Activated CD8-positive, alpha-beta memory T cell treated with anti-CD3 and anti-CD28 coated beads, Interleukin-2, amount 50 U/mL, for 4 hours (primary cell): ENCODE results near the gene SF3B2.
"Not testable (repeated sequence)": the region's sequence is repeated elsewhere in the genome, so short reads cannot be mapped to it uniquely, and the experiment has no call there.

Experiments used
- DNase-seq: peaks from one replicate; pipeline ENCODE4 v3.0.0-alpha.2; 2020

The SF3B2 gene

GRCh38 chr11:66052664-66052982, 459 bp downstream of the SF3B2 start:
- DNase-seq, result no peak

- DNase-seq, result no peak
Measured at GRCh38 chr11:66055021-66055420, 2.9 kb downstream of the SF3B2 start.

- DNase-seq, result no peak
Measured at GRCh38 chr11:66056501-66056900, 4.3 kb downstream of the SF3B2 start.

DNA sequence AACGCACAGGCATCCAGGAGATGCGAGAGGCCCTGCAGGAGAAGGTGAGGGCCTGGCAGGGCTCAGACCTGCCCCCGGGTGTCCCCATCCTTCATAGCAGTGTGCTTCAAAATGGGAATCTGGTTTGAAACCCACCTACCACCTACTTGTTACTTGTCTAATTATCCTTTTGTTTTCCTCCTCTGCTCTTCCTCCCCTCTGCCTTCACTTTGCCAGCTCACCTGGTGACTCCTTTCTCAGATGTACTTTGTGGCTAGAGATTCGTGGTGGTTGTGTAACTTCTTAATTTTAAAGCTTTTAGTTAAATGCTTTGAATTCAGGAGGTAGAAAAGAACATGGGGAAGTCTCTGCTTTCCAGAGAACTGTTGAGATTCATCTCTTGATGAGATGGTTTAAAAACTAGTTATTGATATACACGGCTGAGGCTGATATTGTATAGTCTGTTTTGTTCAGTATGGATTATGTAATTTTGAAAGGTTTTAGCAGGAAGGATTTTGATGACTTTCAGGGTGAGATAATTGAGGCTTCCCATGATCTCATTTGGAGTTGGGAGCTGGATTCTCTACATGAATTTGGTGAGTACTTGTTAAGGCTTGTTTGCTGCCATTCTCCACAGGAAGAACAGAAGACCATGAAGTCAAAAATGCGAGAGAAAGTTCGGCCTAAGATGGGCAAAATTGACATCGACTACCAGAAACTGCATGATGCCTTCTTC, 8.0 kb downstream of the SF3B2 start:
- DNase-seq, result no peak

DNA sequence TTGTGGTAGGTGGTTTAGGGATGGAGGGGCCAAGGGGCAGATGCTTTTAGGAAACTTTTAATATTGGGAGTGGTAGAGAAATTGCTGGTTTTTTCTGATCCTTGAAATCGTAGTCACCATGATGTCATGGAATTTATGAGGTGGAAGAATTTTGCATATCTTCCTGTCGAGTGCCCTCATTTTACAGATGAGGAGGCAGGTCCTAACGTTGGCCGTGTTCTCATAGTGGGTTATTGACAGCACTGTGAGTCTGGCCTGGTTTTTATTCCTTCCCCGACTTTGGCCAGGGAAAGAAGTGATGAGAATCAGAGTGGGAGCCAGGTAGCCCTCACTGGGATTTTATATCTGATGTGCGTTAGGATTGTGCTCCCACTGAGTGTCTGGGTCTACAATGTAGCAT, 9.1 kb downstream of the SF3B2 start:
- no peak for DNase-seq

- no peak for DNase-seq
Measured at GRCh38 chr11:66062408-66062807, 10.2 kb downstream of the SF3B2 start.

DNA sequence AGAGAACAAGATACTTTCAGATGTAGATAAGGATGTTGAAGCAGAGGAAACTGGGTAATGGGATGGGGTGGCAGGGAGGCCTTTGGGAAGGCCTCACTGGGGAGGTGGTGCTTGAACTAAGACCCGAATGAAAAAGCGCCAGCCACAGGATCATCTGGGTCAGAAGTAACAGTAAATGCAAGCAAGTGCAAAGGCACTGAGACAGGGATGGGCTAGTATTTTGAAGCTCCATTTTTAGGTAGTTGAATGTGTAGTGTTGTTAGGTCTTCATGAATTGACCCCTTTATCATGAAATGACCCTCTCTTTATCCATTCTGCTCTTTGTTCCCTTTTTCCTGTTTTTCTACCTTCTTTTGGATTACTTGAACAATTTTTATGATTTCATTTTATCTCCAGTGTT, 11.7 kb downstream of the SF3B2 start:
- no peak for DNase-seq

DNA sequence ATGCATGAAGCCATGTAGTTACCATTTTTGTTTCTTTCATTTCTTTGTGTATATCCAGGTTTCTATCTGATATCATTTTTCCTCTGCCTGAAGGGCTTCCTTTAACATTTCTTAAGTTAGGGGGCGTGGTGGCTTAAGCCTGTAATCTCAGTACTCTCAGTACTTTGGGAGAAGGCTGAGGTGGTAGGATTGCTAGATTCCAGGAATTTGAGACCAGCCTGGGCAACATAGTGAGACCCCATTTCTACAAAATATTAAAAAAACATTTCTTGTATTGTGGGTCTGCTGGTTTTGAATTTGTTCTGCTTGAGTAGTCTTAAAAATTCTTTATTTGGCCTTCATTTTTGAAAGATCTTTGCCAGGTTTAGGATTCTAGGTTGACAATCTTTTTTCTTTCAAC, 12.4 kb downstream of the SF3B2 start:
- DNase-seq, result no peak

- DNase-seq, result no peak
Measured at GRCh38 chr11:66066751-66067150, 14.6 kb downstream of the SF3B2 start.

- DNase-seq, result no peak
Measured at GRCh38 chr11:66067640-66068039, 15.5 kb downstream of the SF3B2 start.

- DNase-seq, result peak; percentile 79
Measured at GRCh38 chr11:66068154-66068821, 16.1 kb downstream of the SF3B2 start.

GRCh38 chr11:66068923-66069714, 17.0 kb downstream of the SF3B2 start:
- peak; percentile 39 for DNase-seq

DNA sequence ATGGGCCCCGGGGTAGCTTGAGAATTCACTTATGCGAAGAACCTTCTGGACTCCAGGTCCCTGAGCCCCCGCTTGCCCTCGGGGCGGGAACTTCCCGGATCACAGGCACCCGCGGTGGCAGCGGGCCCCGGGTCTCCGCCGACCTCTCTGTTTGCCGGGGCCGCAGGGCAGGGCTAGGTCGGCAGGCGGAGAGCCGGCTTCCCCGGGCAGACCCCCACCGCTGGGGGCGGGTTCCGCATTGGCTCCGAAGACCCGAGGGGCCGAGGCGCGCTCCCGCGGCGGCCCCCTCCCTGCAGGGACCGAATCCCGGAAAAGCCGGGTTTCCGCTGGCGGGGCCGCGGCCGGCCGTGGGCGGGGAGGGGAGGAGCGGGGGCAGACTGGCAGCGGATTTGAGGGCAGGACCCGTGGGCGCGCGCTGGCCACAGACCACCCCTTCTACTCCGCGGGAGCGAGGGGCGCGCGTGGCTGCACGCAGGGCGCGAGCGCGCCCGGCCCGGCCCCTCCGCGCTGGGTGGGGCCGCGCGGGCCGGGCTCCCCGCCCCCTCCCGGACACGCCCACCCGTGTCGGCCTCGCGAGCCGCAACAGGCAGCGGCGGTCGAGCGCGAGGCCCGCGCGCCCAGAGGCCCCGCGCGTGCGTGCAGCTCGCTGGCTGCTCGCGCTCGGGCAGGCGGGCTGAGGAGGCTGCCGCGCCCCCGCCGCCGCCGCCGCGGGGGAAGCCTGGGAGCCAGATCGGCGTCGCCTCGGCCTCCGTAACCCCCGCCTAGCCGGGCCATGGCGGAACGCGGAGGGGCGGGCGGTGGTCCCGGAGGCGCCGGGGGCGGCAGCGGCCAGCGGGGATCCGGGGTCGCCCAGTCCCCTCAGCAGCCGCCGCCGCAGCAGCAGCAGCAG, 17.8 kb downstream of the SF3B2 start, which contains the start of gene PACS1:
PACS1 (plus strand) TSS at position 558 of the 889 bp plus-strand sequence; CDS start at position 773, 215 bp downstream.
- DNase-seq, result peak; percentile 79

DNA sequence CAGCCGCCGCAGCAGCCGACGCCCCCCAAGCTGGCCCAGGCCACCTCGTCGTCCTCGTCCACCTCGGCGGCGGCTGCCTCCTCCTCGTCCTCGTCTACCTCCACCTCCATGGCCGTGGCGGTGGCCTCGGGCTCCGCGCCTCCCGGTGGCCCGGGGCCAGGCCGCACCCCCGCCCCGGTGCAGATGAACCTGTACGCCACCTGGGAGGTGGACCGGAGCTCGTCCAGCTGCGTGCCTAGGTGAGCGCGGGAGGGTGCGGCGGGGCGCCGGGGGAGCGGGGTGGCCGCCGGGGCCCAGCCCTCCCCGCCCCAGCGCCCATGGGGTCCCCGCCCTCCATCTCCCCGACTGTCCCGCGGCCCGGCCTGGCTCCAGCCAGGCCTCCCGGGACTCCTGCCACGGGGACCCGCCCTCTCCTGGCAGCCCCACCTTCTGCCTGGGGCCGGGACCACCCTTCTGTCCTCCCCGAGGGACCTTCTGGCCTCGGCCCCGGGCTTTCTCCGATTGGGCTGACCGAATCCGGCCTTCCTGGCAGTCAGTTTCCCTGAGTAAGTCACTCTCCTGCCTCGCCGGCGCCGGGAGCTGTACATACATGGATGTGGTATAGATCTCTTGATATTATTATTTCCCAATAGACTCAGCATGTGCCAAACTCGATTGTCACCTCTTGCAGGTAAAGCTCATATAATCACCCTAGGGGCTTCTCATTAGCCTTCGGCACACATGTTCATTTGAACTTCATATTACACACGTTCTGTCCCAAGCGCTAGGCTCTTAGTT, 18.6 kb downstream of the SF3B2 start:
- no peak for DNase-seq

DNA sequence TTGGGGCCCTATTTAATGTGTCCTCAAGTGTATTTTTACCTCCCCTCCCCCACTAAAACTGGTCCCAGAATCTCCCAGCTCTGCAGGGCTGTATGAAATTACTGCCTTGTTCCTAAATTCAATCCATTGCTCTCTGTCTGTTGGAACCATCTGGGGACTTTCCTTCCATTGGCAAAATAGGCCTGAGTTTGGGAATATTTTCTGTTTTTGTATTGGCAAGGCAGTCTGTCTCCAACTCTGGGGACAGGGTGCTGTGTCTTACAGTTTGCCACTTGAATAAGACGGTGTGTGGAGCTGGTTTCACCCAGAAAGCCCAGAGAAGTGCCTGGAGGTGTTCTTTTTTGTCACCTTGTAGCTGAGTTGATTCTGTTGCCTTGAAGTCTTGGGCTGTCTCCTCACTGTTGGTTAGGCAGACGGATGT, 19.2 kb downstream of the SF3B2 start:
- no peak for DNase-seq

GRCh38 chr11:66072081-66072480, 19.9 kb downstream of the SF3B2 start:
- no peak for DNase-seq

DNA sequence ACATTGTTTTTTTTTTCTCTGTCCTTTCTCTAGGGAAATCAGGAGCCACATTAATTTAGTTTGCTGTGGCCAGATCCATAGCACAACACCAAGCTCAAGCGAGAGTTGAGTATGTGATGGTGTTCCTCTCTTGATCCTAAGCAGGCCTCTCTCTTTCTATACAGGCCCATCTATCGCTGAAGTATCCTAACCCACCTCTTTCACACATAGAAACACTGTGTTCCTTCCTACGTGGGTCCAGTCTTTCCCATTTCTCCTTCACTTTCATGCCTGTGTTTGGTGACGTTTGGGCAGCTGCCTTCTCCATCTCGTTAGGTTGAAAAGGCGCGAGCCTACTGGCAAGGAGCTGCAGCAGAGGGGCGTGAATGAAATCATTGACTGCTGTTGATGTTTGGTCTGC, 20.4 kb downstream of the SF3B2 start:
- no peak for DNase-seq

GRCh38 chr11:66073669-66074068, 21.5 kb downstream of the SF3B2 start:
- DNase-seq, result no peak

- DNase-seq, result no peak
Measured at GRCh38 chr11:66075273-66075672, 23.1 kb downstream of the SF3B2 start.

DNA sequence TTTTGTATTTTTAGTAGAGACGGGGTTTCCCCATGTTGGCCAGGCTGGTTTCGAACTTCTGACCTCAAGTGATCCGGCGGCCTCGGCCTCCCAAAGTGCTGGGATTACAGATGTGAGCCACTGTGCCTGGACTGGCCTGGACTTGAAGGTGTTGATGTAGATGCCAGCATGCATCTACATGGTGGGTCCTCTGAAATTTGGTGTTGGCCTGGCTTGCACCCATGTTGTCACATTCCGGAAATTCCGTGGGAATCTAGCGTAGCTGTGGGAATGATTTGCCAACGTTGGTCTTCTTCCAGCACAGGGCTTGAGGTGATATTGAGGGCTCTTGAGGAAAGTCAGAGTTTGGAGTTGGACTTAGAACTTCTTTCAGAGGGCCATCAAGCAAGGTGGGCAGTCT, 24.4 kb downstream of the SF3B2 start:
- no peak for DNase-seq

DNA sequence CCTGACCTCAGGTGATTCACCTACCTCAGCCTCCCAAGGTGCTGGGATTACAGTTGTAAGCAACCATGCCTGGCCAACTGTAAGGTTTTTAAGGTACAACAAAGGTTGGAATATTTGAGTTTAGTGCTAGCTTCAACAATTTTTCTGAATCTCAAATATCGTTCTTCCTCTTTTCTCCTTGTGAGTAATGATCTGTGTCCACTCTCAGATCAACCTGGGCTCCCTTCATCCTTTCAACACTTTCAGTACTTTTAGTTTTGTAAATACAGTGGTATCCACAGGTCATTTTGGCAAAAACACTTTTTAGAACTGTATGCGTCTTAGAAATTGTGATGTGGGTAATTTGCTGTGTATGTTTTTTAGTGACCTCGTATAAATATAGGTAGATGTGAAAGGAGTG, 25.8 kb downstream of the SF3B2 start:
- DNase-seq, result no peak

GRCh38 chr11:66078949-66079348, 26.8 kb downstream of the SF3B2 start:
- not testable (repeated sequence) for DNase-seq
